DMS 273 (cell line): Measurements from ENCODE around the gene ZC3H18.
"Not testable (repeated sequence)": the region's sequence is repeated elsewhere in the genome, so short reads cannot be mapped to it uniquely, and the experiment has no call there.

Experiments used
- DNase-seq: peaks from one replicate; lab custom pipeline; 2025; ENCODE audit not compliant: unreplicated experiment; lab: John Stamatoyannopoulos, UW

ZC3H18 gene

GRCh38 chr16:88600539-88600896, 30.3 kb downstream of the ZC3H18 start:
- no peak for DNase-seq

- no peak for DNase-seq
Measured at GRCh38 chr16:88601313-88602036, 31.3 kb downstream of the ZC3H18 start.

- no peak for DNase-seq
Measured at GRCh38 chr16:88602091-88602490, 31.9 kb downstream of the ZC3H18 start.

- no peak for DNase-seq
Measured at GRCh38 chr16:88605186-88606147, 35.3 kb downstream of the ZC3H18 start.

- DNase-seq = no peak
Measured at GRCh38 chr16:88606148-88606757, 36.0 kb downstream of the ZC3H18 start.

GRCh38 chr16:88608076-88608475, 37.9 kb downstream of the ZC3H18 start:
- DNase-seq = no peak

- not testable (repeated sequence) for DNase-seq
Measured at GRCh38 chr16:88609426-88609825, 39.2 kb downstream of the ZC3H18 start.

- DNase-seq = no peak
Measured at GRCh38 chr16:88610080-88610479, 39.9 kb downstream of the ZC3H18 start.

GRCh38 chr16:88610909-88611812, 41.0 kb downstream of the ZC3H18 start:
- DNase-seq = no peak

- DNase-seq = no peak
Measured at GRCh38 chr16:88613293-88613692, 43.1 kb downstream of the ZC3H18 start.

GRCh38 chr16:88613911-88614817, 44.0 kb downstream of the ZC3H18 start:
- no peak for DNase-seq

GRCh38 chr16:88614818-88615580, 44.8 kb downstream of the ZC3H18 start:
- DNase-seq = peak; percentile 91

GRCh38 chr16:88616320-88616719, 46.1 kb downstream of the ZC3H18 start:
- DNase-seq = no peak

GRCh38 chr16:88616736-88617135, 46.5 kb downstream of the ZC3H18 start:
- no peak for DNase-seq

GRCh38 chr16:88617268-88618031, 47.2 kb downstream of the ZC3H18 start:
- no peak for DNase-seq

GRCh38 chr16:88618182-88618955, 48.2 kb downstream of the ZC3H18 start:
- DNase-seq = no peak

GRCh38 chr16:88618956-88619667, 48.9 kb downstream of the ZC3H18 start:
- DNase-seq = no peak
